Measurements from ENCODE around the gene FAM171A1.
"Not testable (repeated sequence)": the region's sequence is repeated elsewhere in the genome, so short reads cannot be mapped to it uniquely, and the experiment has no call there.

FAM171A1 gene

GRCh38 chr10:15405319-15405718, 34.2 kb upstream of the FAM171A1 start:
- H3F3A ChIP-seq (ENCODE audit: low read depth), result no peaks in the 10 kb centered on the region
- no peaks in the 10 kb centered on the region for H3K9me2 ChIP-seq (replicated peaks; ENCODE audit: low read depth, low read length)
- H4K20me1 ChIP-seq (ENCODE audit: insufficient read depth, low read length, poor library complexity, severe bottlenecking), result no peaks in the 10 kb centered on the region
- H3K4me2 ChIP-seq (ENCODE audit: low read depth, low read length, poor library complexity, severe bottlenecking), result no peak overlapping the region
- no peaks in the 10 kb centered on the region for H3K36me3 ChIP-seq (ENCODE audit: insufficient read depth, low read length)
- no peak overlapping the region for H2AFZ ChIP-seq (ENCODE audit: low read length)
- no peaks in the 10 kb centered on the region for H3K27me3 ChIP-seq (ENCODE audit: insufficient read depth, low read length, poor library complexity, severe bottlenecking)
- H3K9ac ChIP-seq (ENCODE audit: low read depth, low read length, poor library complexity, severe bottlenecking), result no peak overlapping the region
- no peaks in the 10 kb centered on the region for H3K9me3 ChIP-seq (ENCODE audit: insufficient read depth, low read depth, low read length)
- no peaks in the 10 kb centered on the region for H3K79me2 ChIP-seq (ENCODE audit: insufficient read depth, low read length)
- H3K4me1 ChIP-seq (ENCODE audit: insufficient read depth, low read length, poor library complexity, severe bottlenecking), result no peaks in the 10 kb centered on the region
- H3K4me3 ChIP-seq (ENCODE audit: low read length, poor library complexity, severe bottlenecking), result no peak overlapping the region
- no peak for TF ChIP-seq EZH2phosphoT487 (IDR thresholded peaks at IDR 0.05; ENCODE audit: borderline replicate concordance)

DNA sequence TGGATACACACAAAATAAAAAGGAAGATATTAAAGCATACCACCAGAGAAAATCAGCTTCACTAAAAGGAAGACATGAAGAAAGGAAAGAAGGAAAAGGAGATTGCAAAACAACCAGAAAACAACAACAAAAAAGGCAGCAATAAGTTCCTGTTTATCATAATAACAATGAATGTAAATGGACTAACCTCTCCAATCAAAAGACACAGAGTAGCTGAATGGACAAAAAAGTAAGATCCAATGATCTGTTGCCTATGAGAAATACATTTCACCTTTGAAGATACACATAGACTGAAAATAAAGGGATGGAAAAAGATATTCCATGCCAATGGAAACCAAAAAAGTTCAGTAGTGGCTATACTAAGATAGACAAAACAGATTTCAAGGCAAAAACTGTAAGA, 30.3 kb upstream of the FAM171A1 start:
- no peaks in the 10 kb centered on the region for H3K4me1 ChIP-seq (ENCODE audit: insufficient read depth, low read length, poor library complexity, severe bottlenecking)
- H4K20me1 ChIP-seq (ENCODE audit: insufficient read depth, low read length, poor library complexity, severe bottlenecking), result no peaks in the 10 kb centered on the region
- no peaks in the 10 kb centered on the region for H3K9me3 ChIP-seq (ENCODE audit: insufficient read depth, low read depth, low read length)
- no peaks in the 10 kb centered on the region for H3K9me2 ChIP-seq (replicated peaks; ENCODE audit: low read depth, low read length)
- no peaks in the 10 kb centered on the region for H3F3A ChIP-seq (ENCODE audit: low read depth)
- no peaks in the 10 kb centered on the region for H3K79me2 ChIP-seq (ENCODE audit: insufficient read depth, low read length)
- no peak overlapping the region for H3K4me3 ChIP-seq (ENCODE audit: low read length, poor library complexity, severe bottlenecking)
- no peak overlapping the region for H2AFZ ChIP-seq (ENCODE audit: low read length)
- H3K9ac ChIP-seq (ENCODE audit: low read depth, low read length, poor library complexity, severe bottlenecking), result no peak overlapping the region
- no peaks in the 10 kb centered on the region for H3K27me3 ChIP-seq (ENCODE audit: insufficient read depth, low read length, poor library complexity, severe bottlenecking)
- TF ChIP-seq CTCF (conservative IDR thresholded peaks at IDR 0.05; ENCODE audit: low read length), result no peak
- no peak for TF ChIP-seq EZH2phosphoT487 (IDR thresholded peaks at IDR 0.05; ENCODE audit: borderline replicate concordance)
- no peak overlapping the region for H3K4me2 ChIP-seq (ENCODE audit: low read depth, low read length, poor library complexity, severe bottlenecking)
- no peaks in the 10 kb centered on the region for H3K36me3 ChIP-seq (ENCODE audit: insufficient read depth, low read length)

GRCh38 chr10:15400461-15400860, 29.4 kb upstream of the FAM171A1 start:
- not testable (repeated sequence) for H3K79me2 ChIP-seq (ENCODE audit: insufficient read depth, low read length); H3K9me3 ChIP-seq (ENCODE audit: insufficient read depth, low read depth, low read length); H2AFZ ChIP-seq (ENCODE audit: low read length); H3K9ac ChIP-seq (ENCODE audit: low read depth, low read length, poor library complexity, severe bottlenecking); H3F3A ChIP-seq (ENCODE audit: low read depth); H3K4me2 ChIP-seq (ENCODE audit: low read depth, low read length, poor library complexity, severe bottlenecking); H3K4me3 ChIP-seq (ENCODE audit: low read length, poor library complexity, severe bottlenecking); H3K4me1 ChIP-seq (ENCODE audit: insufficient read depth, low read length, poor library complexity, severe bottlenecking); H3K36me3 ChIP-seq (ENCODE audit: insufficient read depth, low read length); H3K9me2 ChIP-seq (replicated peaks; ENCODE audit: low read depth, low read length); H3K27me3 ChIP-seq (ENCODE audit: insufficient read depth, low read length, poor library complexity, severe bottlenecking); H4K20me1 ChIP-seq (ENCODE audit: insufficient read depth, low read length, poor library complexity, severe bottlenecking)

DNA sequence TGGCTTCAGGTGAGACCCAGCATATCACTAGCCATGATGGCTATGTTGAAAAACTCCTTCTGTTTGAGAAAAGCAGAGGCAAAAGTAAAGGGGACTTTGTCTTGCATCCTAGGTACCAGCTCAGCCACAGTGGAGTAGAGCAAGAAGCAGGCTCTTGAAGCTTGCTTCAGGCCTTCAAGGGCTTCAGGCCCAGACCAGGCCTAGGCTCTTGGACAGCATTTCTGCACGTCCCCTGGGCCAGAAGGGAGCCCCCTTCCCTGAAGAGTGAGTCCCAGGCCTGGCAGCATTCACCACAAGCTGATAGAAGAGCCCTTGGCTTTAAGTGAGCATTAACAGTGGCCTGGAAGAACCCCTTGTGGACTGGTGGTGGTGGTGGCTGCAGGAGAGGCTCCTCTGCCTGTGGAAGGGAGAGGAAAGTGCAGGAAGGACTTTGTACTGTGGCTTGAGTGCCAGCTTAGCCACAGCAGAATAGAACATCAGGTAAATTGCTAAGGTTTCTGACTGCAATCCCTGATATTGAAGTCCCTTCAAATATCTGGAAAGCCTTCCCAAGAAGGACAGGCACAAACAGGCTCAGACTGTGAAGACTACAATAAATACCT, 28.1 kb upstream of the FAM171A1 start:
- Histone ChIP-seq H3K9ac (ENCODE audit: low read depth, low read length, poor library complexity, severe bottlenecking) (no peak overlapping the region), H3K36me3 (ENCODE audit: insufficient read depth, low read length) (no peaks in the 10 kb centered on the region), H3K4me2 (ENCODE audit: low read depth, low read length, poor library complexity, severe bottlenecking) (no peak overlapping the region), H3K9me2 (replicated peaks; ENCODE audit: low read depth, low read length) (no peaks in the 10 kb centered on the region), H4K20me1 (ENCODE audit: insufficient read depth, low read length, poor library complexity, severe bottlenecking) (no peaks in the 10 kb centered on the region), H3K9me3 (ENCODE audit: insufficient read depth, low read depth, low read length) (no peaks in the 10 kb centered on the region), H3K4me1 (ENCODE audit: insufficient read depth, low read length, poor library complexity, severe bottlenecking) (no peaks in the 10 kb centered on the region), H3K27me3 (ENCODE audit: insufficient read depth, low read length, poor library complexity, severe bottlenecking) (no peaks in the 10 kb centered on the region), H3K79me2 (ENCODE audit: insufficient read depth, low read length) (no peaks in the 10 kb centered on the region), H2AFZ (ENCODE audit: low read length) (no peak overlapping the region), H3F3A (ENCODE audit: low read depth) (no peaks in the 10 kb centered on the region), H3K4me3 (ENCODE audit: low read length, poor library complexity, severe bottlenecking) (no peak overlapping the region)
- no peak for TF ChIP-seq EZH2phosphoT487 (IDR thresholded peaks at IDR 0.05; ENCODE audit: borderline replicate concordance)
- no peak for TF ChIP-seq CTCF (conservative IDR thresholded peaks at IDR 0.05; ENCODE audit: low read length)
